Stimulated activated CD4-positive, alpha-beta T cell treated with anti-CD3 and anti-CD28 coated beads, Interleukin-12 subunit alpha, Interleukin-12 subunit beta, amount 100 ng/mL, for 4 hours (primary cell): ENCODE results near the gene TRIM29.

ENCODE experiments used
- DNase-seq: peaks from one replicate; pipeline ENCODE4 v3.0.0-alpha.2; 2020

TRIM29 gene

DNA sequence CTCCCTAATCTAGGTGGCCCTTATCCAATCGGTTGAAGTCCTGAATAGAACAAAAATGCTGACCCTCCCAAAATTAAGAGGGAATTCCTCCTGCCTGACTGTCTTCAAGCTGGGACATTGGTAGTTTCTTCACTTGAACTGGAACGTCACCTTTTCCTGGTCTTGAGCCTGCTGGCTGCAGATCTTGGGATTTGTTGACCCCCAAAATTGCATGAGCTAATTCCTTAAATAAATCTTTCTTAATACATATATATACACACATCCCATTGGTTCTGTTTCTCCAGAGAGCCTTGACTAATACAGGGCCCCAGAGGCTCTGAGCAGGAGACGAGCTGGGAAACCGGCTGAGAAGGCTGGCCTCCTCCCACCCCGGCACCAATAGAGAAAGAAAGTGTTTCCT lies 46.2 kb downstream of the TRIM29 start:
- no peak for DNase-seq

DNA sequence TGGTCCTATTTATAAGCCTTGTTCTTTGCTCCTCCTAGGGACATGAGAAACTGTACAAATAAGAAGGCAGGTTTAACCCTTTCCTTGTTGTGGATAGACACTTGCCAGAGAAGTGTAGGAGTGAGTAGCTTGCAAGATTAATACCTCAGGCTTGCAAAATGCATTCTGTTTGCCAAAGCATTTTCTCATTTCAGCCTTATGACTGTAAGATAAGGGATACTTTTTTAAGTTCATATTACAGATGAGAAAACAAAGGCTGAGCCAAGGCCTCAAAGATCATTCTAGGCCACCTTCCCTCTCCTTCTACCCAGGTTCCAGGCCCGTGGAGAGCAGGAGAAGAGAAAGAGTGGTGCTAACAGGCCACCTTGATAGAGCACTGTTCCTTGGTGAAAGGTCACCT lies 46.8 kb downstream of the TRIM29 start:
- DNase-seq, result no peak

DNA sequence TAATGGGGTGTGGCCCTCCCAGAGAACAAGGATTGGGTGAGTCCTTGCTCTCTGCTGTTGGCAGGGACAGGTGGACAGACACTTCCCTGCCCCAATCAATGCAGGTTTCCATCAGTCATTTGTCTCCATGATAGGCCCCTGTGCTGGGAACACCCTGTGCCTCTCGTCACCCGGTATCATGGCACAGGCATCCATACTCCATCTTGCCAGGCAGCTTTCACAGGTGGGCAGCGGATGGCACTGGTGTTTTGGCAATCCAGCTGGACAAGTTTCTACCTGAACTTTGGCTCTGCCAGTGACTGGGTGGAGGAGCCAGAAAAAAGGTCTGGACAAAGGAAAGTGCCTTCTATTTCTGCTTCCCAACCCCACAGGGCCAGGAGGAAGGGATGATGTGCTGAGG lies 47.5 kb downstream of the TRIM29 start:
- no peak for DNase-seq

DNA sequence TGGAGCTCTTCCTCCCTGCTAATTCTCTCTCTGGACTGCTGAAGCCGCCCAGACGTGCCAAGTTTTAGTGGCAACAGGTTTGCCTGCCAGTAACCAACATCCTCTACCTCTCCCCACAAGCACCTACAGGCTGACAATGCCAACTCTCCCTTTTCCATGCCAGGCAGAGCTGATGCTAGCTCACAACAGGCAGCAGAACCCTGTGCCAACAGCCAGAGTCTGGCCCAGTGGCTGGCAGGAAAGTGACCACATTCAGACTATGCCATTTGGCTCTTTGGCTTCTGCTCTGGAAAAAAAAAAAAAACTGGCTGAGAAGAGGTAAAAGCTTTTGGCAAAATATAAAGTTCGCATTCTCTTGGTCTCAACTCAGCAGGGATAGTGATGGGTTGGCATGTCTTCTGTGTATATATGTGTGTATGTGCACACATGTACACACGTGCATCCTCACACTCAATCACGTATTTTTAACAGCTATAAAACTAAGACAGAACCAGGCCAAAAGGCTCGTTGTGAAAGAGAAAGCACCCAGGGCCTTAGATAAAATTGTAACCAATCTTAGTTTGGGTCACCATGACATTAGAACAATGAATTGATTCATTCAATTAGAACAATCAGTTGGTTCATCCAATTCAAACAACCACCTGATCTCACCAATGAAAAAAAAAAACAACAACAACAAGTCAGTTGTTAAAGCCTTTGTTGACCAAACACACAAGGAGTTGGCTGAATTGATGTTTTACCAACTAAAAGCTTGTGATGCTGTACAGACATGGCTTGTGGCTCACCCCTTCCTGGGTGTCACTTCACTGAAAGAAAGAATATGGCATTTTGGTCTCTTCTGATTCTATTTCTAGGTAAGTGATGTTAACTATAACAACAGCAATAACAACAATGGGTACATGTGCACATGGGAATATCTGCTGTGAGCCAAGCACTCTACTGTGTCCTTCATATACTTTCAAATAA lies 48.6 kb downstream of the TRIM29 start:
- no peak for DNase-seq

DNA sequence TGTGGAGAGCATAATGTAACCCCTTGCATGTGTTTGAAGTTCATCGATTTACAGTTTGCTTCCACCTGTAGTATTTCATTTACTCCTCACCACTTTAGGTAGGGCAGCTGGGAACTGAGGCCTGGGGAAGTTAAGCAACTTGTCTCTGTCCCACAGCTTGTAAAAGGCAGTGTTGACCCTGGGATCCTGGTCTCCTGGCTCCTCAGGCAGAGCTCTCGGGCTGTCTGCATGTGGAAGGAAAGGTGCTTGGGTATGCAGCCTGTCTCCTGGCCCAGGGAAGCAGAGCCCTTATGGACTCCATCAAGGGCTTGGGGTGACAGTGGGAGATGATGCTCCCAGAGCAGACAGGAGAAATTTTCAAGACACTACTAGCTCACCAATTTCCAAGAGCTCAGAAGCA lies 49.9 kb downstream of the TRIM29 start:
- no peak for DNase-seq

DNA sequence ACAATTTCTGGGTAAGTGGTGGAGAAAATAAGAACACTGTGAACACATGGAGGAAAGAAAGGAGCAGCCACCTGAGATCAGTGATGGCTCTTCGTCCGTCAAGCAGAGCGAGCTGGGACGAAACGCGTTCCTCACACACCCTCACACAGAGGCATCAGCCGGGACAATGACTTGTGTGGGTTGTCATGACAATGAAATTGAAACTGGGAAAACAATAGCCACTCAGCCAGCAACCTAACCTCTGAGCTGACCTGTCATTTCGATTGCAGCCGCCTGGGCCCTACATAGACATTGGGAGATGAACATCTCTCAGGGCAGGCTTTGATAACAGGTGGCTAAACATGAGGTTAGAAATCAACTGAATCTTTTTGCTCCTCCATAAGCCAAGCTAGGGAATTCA lies 51.3 kb downstream of the TRIM29 start:
- DNase-seq, result no peak

DNA sequence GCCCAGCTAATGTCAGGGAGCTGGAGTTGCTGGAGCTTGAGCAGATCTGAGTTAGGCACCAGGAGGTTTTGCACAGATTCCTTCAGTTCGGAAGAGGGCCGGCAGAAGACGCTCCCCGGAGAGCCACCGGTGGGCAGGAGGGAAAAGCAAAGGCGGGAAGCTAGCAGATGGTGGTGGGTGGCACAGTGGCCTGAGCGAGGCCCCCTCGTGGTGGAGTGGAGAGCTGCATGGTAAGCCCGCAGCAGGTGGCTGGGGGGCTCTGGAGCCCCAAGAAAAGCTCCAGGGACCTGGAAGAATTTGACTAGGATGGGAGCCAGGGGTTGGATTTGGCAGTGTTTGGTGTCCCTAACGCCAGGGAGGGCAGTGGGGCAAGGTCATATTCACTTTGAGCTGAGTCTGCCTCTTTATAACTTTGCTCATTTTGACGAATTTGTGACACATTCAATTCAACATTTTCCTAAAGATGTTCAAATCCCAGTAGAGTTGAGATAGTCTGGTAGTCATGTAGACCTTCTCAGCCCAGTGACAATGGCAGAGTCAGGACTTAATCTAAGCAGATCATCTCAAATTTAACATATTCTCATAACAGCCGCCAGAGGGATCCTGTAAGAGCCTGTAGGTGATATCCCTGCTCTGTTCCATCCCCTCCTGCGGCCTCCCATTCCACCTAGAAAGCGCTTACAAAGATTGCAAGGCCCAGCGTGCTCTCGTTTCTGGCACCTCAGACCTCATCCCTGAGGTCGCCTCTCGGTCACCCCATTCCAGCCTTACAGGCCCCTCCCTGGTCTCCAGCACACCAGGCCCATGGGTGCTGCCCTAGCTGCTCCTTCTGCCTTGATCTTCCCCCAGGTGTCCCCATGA lies 57.9 kb downstream of the TRIM29 start:
- peak; percentile 11 for DNase-seq

DNA sequence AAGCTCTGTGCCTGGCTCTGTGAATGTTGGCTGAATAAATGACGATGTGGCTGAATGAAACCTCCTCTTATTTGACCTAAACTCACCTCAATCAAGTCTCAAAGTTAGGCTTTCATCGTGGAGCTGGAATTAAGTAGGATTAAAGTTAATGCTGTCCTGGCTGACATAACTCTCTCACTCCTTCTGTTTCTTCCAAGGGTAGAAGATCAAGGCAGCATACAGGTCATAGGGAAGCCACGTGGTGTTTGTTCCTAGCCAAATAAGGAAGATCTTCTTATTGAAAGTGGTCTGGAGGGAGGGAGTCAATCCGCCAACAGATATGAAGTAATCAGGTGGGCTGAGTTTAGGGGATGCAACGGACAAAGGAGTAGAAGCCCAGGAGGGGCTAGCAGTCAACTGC lies 59.5 kb downstream of the TRIM29 start:
- DNase-seq, result no peak

DNA sequence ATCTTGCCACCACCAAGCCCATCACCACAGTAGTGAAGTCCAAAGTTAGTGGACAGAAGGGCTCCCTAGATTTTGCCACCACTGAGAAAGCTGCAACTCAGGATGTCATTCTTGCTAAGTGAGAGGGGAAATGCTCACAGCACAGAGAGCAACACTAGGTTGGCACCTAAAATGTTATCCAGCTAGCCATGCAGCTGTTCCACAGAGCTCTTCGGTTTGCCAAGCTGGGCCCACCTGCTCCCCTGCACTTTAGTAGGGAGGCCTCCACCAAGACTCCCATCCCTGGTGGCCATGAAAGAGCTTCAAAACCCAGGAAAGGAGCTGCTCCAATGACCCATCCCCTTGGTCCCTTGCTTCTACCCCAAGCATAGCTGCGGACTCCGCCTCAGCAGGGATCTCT lies 63.8 kb downstream of the TRIM29 start:
- no peak for DNase-seq

DNA sequence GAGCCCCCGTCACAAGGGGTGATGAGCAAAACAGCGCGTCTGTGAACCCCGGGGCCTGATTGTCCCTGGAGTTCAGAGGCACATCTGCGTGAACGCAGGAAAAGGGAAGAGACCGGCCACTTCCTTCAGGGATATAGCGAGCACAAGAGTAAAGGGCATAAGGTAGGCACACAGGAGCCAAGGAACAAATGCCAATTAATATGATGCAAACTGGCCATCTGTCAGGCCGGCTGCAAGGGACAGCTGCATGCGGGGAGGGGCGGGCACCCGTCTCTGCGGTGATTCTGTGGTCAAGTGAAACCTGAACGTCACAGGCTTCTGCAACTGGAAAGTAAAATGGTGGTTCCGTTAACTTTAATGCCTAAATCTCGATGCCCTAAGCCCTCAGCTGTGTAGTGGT lies 64.7 kb downstream of the TRIM29 start:
- DNase-seq, result no peak

DNA sequence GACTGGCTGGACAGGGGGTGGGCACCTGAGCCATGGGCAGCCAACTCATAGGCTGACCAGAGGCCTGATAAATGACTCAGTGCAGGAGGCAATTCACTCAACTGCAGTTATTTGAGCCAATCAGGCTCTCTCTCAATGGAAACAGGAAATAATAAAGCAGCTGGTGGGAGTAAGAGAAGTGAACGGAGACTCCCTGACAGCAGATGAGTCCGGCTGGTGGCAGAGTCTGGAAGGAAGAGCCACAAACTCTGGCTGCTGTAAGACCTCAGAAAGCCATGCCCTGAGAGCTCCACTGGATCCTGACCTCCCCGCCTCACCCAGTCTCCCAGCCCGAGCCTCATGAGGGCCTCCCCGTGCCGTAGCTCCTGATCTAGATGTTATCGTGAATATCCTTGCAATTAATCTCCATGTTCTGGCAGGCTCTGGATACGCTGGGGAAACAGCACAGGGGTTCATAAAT lies 69.8 kb downstream of the TRIM29 start:
- DNase-seq, result no peak

DNA sequence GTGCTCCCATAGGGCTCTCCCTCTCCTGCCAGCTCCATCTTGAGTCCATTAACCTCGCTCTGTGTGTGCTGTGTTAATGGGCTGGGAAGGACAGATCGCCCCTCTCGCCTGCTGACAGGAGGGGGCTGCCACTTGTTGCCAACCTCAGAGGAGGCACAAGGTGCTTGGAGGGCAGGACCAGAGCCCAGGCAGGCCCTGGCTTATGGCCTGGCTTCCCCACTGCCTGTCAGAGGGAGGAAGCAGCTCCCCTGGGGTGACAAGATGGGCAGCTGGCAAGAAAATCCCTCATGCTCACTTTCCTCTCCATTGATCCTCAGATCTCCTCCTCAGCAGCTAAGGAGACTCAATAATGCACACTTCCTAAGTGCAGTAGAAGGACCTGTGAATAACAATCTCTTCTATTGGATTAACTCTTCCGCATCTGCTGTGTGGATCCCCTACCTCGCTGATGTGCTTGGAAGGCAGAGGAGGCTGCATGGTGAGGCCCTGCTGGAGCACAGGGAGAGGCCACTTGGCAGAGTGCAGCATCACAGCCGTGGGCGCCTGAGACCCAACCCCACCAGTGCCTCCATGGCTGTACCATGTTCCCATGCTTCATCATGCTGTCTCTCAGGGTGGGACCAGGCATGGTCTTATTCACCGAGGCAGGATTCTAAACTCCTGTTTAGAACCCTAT lies 70.3 kb downstream of the TRIM29 start:
- DNase-seq, result no peak

DNA sequence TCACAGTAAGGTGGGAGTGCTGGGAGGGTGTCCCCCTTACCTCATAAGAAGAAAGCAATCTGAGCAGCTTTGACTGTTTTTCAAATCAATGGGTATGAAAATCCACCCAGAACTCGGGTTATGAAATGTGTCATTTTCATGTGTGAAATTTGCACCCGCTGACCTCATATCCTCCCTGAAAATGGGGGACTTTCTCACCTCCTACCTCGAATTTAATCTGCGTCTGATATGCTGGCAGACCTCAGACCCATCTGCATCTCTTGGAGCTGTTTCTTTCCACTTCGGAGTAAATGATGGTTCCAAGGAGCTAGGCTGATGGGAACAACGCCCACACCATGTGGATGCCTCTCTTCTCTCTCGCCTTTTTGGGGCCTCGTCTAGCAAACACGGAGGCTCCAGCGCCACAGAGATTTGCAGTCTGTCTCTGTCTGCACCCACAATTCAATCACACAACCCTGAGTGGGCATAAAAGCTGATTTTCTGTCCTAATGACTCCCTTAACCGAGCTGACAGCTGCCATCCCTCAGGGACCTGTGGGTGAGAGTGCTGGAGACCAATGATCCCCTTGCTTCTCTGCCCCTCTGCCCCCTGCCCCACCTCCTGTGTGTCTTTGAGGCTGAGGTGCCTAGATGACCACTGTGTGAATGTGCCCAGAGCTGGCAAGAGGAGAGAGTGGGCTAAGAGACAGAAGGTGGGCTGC lies 71.0 kb downstream of the TRIM29 start:
- DNase-seq, result no peak

DNA sequence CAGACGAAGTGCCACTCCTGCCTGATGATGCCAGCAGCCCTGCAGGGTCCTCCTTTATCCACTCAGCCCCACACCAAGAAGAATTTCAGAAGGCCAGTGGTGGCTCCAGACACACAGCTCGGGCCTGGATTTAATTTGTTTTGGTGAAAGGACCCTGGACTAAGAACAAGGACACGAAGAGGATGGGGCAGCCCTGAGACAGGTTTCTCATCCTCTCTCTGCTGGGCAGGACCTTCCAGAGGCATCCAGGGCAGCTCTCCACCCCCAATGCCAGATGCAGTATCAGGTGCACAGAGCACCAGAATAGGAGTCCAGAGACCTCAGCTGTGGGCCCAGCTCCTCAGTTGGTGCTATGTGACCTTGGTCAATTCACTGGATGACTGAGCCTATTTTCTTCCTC lies 72.0 kb downstream of the TRIM29 start:
- DNase-seq, result no peak

DNA sequence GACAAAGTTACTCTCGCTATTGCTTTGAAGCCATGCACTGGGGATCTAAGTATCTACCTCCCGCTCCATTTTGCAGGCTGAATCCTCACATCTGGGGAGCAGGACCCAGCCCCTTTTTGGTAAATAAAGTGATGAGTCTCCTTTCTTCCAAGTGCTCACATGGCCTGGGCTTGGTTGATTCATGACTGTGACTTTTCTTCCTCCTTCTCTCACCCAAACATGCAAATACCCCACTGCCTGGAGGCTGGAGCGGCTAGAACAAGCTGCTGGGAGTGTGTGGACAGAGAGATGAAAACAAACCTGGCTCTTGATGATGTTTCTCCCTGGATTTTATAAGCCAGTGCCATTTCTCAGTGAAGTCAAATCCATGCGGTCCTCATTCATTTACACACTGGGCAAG lies 72.7 kb downstream of the TRIM29 start:
- no peak for DNase-seq

DNA sequence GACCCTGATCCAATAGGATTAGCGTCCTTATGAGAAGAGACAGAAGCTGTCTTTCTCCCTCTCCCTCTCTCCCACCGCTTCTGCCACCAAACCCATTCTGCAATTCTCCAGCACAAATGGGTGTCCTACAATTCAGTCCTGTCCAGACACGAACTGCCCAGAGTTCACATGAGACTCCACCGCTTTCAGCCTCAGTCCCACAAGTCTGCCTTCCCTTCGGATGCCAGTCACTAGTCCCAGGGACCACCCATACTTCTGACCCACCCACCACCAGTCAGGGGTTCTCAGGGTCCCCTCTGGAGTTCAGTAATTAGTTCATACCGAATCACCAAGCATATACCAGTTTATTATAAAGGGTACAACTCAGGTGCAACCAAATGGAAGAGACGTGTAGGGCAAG lies 73.6 kb downstream of the TRIM29 start:
- DNase-seq, result no peak

DNA sequence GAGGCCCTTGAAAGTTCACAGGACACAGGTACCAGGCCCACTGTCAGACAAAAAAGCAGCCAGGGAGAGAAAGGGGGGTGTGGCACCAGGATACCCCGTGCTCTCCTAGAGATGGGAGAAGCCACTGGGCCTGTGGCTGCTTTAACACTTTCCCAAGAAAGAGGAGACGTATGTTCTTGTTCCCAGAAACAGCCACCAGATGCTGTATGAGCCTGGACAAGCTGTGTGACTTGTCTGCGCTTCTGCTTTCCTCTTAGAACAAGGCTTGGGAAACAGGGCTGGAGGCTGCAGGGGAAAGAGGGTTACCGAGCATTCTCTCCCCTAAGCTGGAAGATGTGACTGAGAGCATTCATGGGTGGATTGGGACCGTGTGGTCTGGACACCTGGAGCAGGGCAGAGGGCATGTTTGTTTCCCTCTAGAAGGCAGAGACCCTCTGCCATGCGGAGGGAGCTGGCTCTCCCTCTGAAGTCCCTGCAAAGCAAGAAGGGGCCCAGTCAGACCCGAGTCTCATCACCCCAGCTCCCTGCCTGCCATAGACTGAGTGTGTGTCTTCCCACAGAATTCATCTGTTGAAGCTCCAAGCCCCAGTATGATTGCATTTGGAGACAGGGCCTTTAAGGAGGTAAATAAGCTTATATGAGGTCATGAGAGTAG lies 74.1 kb downstream of the TRIM29 start:
- no peak for DNase-seq

DNA sequence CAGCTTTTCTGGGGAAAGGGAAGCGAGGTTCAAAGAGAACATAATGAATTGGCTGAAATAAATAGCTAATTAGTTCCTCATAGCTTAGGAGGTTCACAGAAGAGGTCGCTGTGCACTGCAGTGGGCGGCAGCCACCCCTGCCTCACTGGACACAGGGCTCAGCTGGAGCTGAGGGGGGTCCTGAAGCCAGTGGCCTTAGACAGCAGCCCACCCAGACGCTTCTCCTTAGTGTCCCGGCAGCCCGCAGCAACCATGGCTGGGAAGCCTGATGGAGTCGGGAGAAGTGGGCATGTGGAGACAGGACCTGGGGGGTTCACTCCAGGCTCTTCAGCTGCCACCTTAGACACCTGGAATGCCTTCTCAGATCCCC lies 75.4 kb downstream of the TRIM29 start:
- DNase-seq, result no peak

DNA sequence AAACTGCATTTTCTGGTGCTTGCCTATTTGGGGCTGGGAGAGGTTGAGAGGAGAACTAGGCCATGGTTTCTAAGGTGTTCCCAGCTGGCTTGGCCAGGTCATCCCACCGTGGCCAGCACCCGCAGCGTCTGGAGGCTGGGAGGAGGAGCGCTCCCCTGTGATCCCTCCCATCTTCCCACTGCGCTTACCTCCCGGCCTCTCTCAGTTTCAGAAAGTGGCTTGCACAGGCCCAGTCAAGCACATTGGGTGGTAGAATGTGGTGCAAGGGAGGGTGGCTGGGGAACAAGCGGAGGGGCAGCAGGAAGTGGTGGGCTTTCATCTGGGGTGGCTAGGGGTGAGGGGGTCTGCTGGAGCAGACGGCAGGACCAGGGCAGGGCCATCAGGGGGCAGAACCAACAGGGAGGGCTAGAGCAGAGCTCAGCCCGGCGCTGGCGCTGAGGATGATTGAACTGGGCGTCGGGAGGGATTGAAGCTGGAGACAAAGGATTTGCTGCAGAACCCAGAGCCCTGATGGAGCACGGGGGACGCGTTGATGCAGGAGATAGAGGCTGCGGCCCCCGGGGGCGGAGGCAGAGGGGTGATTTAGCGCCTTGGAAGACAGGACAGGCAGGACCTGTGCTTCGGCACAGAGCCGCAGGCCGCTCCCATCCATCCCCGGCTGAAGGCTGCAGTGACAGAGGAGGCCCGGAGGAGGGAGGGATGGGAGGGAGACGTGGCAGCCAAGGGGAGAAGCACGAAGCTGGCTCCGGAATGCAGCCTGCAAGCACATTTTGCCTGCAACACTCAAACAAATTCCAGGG lies 76.0 kb downstream of the TRIM29 start:
- DNase-seq, result no peak
